WTC11 (cell line): ENCODE data around the gene RIPOR1. TPM values are rescaled to one million over a fixed set of nuclear protein-coding genes. Genes with fewer than 3 reads are reported as not detected.

ENCODE experiments used
- ATAC-seq: fragments of 200-7000 bp; cut with Tn5 transposase; 2 replicates; pipeline ENCODE4 v1.10.0; 2021; ENCODE audit warnings: mild to moderate bottlenecking, moderate library complexity
- CTCF ChIA-PET: fragments of 300-600 bp; sonication (Branson Sonifier 250); formaldehyde crosslinking; loops from one replicate; lab custom pipeline; 2021; ENCODE audit warnings: antibody characterized with exemption; lab: Charles Lee
- POLR2A ChIA-PET: fragments of 350-600 bp; sonication (Branson Sonifier 250); formaldehyde crosslinking; loops from one replicate; lab custom pipeline; 2021; ENCODE audit warnings: antibody characterized with exemption; lab: Charles Lee
- DNase-seq: peaks from one replicate; pipeline ENCODE4 v3.0.0; 2021; ENCODE audit warnings: low spot score
- H3K27ac Mint-ChIP-seq: 2 replicates; pipeline ENCODE4 v1.8.0; 2021; ENCODE audit warnings: mixed read lengths
- H3K27me3 Mint-ChIP-seq: 2 replicates; pipeline ENCODE4 v1.8.0; 2021; ENCODE audit warnings: low read depth, mild to moderate bottlenecking, moderate library complexity, mixed read lengths
- H3K36me3 Mint-ChIP-seq: 2 replicates; pipeline ENCODE4 v1.8.0; 2021; ENCODE audit warnings: mixed read lengths
- H3K4me1 Mint-ChIP-seq: 2 replicates; pipeline ENCODE4 v1.8.0; 2022; ENCODE audit warnings: mixed read lengths
- H3K4me3 Mint-ChIP-seq: 2 replicates; pipeline ENCODE4 v1.8.0; 2021; ENCODE audit warnings: mild to moderate bottlenecking, moderate library complexity, mixed read lengths
- H3K9me3 Mint-ChIP-seq: 2 replicates; pipeline ENCODE4 v1.8.0; 2021; ENCODE audit warnings: mixed read lengths
- CREB1 ChIP-seq: sonication (generic); formaldehyde crosslinking; IDR thresholded peaks from 2 replicates; pipeline ENCODE4 v1.8.0; 2023; ENCODE audit warnings: mild to moderate bottlenecking, missing genetic modification reagents
- ELF4 ChIP-seq: sonication (generic); formaldehyde crosslinking; IDR thresholded peaks from 2 replicates; pipeline ENCODE4 v1.8.1; 2022; ENCODE audit warnings: low read depth, mild to moderate bottlenecking, moderate library complexity, missing genetic modification reagents
- KAT7 ChIP-seq: sonication (generic); formaldehyde crosslinking; IDR thresholded peaks from 2 replicates; pipeline ENCODE4 v1.8.1; 2023; ENCODE audit warnings: missing genetic modification reagents, mild to moderate bottlenecking, borderline replicate concordance
- NR1H2 ChIP-seq: sonication (generic); formaldehyde crosslinking; IDR thresholded peaks from 2 replicates; pipeline ENCODE4 v1.9.0; 2021; ENCODE audit warnings: mild to moderate bottlenecking, moderate library complexity, missing genetic modification reagents
- NR3C1 ChIP-seq: sonication (generic); formaldehyde crosslinking; conservative IDR thresholded peaks from 2 replicates; pipeline ENCODE4 v1.8.1; 2023; ENCODE audit warnings: low read depth, mild to moderate bottlenecking, missing genetic modification reagents
- RELA ChIP-seq: sonication (generic); formaldehyde crosslinking; IDR thresholded peaks from 2 replicates; pipeline ENCODE4 v1.8.1; 2022; ENCODE audit warnings: missing genetic modification reagents, mild to moderate bottlenecking, borderline replicate concordance
- ZNF232 ChIP-seq: sonication (generic); formaldehyde crosslinking; IDR thresholded peaks from 2 replicates; pipeline ENCODE4 v1.8.0; 2022; ENCODE audit warnings: mild to moderate bottlenecking, missing genetic modification reagents
- ZNF263 ChIP-seq: sonication (generic); formaldehyde crosslinking; IDR thresholded peaks from 2 replicates; pipeline ENCODE4 v1.8.1; 2022; ENCODE audit warnings: low read depth, mild to moderate bottlenecking, moderate library complexity, missing genetic modification reagents
- total RNA-seq: library from RNA; stranded (reverse); gene quantifications from 3 replicates; pipeline ENCODE4 v1.2.3, GENCODE V29; 2021
- TF ChIP-seq, protein P1 (sequence below): sonication (generic); formaldehyde crosslinking; IDR thresholded peaks from 2 replicates; pipeline ENCODE4 v1.8.0; 2023; ENCODE audit warnings: missing genetic modification reagents, mild to moderate bottlenecking, borderline replicate concordance
- TF ChIP-seq, protein P2 (sequence below): sonication (generic); formaldehyde crosslinking; IDR thresholded peaks from 2 replicates; pipeline ENCODE4 v1.8.0; 2022; ENCODE audit warnings: mild to moderate bottlenecking, missing genetic modification reagents
- TF ChIP-seq, protein P3 (sequence below): fragments of 250-450 bp; sonication (Bioruptor Pico); IDR thresholded peaks from 2 replicates; pipeline ENCODE4 v1.9.0; 2021; ENCODE audit warnings: mild to moderate bottlenecking
- TF ChIP-seq, protein P4 (sequence below): sonication (generic); formaldehyde crosslinking; IDR thresholded peaks from 2 replicates; pipeline ENCODE4 v1.8.0; 2023; ENCODE audit warnings: mild to moderate bottlenecking, missing genetic modification reagents
- TF ChIP-seq, protein P5 (sequence below): sonication (generic); formaldehyde crosslinking; IDR thresholded peaks from 2 replicates; pipeline ENCODE4 v1.8.0; 2022; ENCODE audit warnings: missing genetic modification reagents

The RIPOR1 gene
- total RNA-seq, 1 experiment from 2014 or later: 14.9 TPM

DNA sequence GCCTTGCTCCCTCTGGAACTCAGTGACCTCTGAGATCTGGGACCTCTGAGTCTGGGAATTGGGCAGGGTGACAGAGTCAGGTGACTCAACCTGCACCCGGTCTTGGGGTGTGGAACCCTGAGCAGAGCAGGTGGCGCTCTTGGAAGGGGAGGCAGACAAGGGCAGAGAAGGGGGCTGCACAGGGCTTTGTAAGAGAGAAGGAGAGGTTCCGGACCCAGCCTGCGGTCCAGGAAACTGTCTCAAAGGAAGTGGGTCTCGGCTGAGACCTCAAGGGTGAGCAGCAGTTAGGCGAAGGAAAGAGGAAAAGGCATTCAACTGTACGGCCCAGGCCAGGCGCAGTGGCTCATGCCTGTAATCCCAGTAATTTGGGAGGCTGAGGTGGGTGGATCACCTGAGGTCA is 10.0 kb upstream of the RIPOR1 start:
- Mint-ChIP-seq H3K9me3 (no peaks in the 10 kb centered on the region), H3K27ac (no peak overlapping the region), H3K27me3 (peaks cover 70% of the 10 kb centered on the region), H3K36me3 (no peaks in the 10 kb centered on the region), H3K4me3 (no peak overlapping the region), H3K4me1 (no peaks in the 10 kb centered on the region)
- ChIA-PET CTCF (interaction anchor here (0.9 to 4.5 kb wide), 2 partner anchors 17 to 24 kb away, joined by 5 to 184 read pairs; partner anchors contain the start of gene RIPOR1), POLR2A (interaction anchor here (0.7 kb wide), 1 partner anchor 168 kb away, joined by 3 read pairs; no protein-coding TSS in a partner anchor)
- DNase-seq (no peak), ATAC-seq (no peak)
- TF ChIP-seq KAT7: no peak
- TF ChIP-seq ZNF263 (CRISPR knock-in tag): no peak
- no peak for TF ChIP-seq NR3C1 (CRISPR knock-in tag)
- TF ChIP-seq ELF4 (CRISPR knock-in tag): no peak
- TF ChIP-seq ZNF232 (CRISPR knock-in tag): no peak
- TF ChIP-seq CREB1 (CRISPR knock-in tag): no peak
- TF ChIP-seq, all 79 proteins: peak for 0

DNA sequence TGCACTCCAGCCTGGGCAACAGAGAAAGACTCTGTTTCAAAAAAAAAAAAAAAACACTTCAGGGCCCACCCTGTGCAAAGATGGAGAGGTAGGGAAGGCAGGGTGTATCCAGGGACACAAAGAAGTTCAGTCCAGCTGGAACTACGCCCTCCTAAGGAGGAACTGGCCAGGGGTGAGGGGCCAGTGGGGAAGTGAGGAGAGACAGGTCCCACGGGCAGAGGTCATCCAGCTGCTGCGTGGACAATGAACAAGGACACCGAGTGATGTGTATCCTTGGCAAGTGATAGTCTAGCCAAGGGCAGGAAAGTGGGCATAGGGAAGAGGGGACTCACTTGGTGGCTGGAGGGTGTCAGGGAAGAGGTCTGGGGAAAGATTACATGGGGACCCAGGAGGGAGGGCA is 9.4 kb upstream of the RIPOR1 start:
- no peak for ATAC-seq

DNA sequence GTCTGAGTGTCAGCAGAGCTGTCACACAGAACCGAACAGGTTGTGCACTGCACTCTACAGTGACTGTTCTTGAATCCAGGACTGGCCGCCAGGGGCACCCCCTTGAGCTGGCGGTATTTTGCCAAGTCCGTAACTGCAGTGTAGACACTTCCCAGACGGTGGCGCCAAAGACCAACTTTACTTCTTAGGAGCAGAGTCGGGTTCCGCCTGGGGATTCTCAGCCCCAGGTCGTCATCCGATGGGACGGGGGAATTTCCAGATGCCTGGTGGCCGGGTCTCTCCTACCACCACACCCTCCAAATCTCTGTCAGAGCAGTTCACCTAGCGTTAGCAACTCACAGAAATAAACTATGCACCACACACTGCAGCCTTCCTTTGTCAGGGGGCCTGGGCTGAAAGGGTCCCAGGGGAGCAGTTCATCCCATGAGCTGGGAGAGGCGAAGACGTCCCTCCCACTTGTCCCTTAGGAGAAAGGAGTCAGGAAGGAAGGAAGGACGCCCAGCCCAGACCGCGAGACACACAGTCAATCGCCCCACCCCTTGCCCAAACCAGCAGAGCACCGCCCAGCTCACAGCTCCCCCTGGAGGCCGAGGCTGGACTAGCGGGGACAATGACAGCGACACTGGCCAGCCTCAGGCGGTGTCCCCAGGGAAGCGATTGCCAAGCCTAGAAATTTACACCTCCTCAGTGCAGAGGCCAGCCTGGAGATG is 7.4 kb upstream of the RIPOR1 start:
- ATAC-seq: peak; percentile 88
- TF ChIP-seq RELA (CRISPR knock-in tag) (no peak), NR1H2 (no peak)
- TF ChIP-seq, protein P1, sequence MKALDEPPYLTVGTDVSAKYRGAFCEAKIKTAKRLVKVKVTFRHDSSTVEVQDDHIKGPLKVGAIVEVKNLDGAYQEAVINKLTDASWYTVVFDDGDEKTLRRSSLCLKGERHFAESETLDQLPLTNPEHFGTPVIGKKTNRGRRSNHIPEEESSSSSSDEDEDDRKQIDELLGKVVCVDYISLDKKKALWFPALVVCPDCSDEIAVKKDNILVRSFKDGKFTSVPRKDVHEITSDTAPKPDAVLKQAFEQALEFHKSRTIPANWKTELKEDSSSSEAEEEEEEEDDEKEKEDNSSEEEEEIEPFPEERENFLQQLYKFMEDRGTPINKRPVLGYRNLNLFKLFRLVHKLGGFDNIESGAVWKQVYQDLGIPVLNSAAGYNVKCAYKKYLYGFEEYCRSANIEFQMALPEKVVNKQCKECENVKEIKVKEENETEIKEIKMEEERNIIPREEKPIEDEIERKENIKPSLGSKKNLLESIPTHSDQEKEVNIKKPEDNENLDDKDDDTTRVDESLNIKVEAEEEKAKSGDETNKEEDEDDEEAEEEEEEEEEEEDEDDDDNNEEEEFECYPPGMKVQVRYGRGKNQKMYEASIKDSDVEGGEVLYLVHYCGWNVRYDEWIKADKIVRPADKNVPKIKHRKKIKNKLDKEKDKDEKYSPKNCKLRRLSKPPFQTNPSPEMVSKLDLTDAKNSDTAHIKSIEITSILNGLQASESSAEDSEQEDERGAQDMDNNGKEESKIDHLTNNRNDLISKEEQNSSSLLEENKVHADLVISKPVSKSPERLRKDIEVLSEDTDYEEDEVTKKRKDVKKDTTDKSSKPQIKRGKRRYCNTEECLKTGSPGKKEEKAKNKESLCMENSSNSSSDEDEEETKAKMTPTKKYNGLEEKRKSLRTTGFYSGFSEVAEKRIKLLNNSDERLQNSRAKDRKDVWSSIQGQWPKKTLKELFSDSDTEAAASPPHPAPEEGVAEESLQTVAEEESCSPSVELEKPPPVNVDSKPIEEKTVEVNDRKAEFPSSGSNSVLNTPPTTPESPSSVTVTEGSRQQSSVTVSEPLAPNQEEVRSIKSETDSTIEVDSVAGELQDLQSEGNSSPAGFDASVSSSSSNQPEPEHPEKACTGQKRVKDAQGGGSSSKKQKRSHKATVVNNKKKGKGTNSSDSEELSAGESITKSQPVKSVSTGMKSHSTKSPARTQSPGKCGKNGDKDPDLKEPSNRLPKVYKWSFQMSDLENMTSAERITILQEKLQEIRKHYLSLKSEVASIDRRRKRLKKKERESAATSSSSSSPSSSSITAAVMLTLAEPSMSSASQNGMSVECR (CRISPR knock-in tag): no peak
- TF ChIP-seq, protein P2, sequence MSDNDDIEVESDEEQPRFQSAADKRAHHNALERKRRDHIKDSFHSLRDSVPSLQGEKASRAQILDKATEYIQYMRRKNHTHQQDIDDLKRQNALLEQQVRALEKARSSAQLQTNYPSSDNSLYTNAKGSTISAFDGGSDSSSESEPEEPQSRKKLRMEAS (CRISPR knock-in tag): no peak
- TF ChIP-seq, protein P3, sequence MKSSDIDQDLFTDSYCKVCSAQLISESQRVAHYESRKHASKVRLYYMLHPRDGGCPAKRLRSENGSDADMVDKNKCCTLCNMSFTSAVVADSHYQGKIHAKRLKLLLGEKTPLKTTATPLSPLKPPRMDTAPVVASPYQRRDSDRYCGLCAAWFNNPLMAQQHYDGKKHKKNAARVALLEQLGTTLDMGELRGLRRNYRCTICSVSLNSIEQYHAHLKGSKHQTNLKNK (CRISPR knock-in tag): no peak

More for the DNA sequence above, 9.4 kb upstream of the RIPOR1 start:
- POLR2A ChIA-PET: interaction anchor here (0.7 kb wide), 1 partner anchor 168 kb away, joined by 3 read pairs; no protein-coding TSS in a partner anchor
- H3K4me3 Mint-ChIP-seq: no peak overlapping the region
- TF ChIP-seq, protein P4, sequence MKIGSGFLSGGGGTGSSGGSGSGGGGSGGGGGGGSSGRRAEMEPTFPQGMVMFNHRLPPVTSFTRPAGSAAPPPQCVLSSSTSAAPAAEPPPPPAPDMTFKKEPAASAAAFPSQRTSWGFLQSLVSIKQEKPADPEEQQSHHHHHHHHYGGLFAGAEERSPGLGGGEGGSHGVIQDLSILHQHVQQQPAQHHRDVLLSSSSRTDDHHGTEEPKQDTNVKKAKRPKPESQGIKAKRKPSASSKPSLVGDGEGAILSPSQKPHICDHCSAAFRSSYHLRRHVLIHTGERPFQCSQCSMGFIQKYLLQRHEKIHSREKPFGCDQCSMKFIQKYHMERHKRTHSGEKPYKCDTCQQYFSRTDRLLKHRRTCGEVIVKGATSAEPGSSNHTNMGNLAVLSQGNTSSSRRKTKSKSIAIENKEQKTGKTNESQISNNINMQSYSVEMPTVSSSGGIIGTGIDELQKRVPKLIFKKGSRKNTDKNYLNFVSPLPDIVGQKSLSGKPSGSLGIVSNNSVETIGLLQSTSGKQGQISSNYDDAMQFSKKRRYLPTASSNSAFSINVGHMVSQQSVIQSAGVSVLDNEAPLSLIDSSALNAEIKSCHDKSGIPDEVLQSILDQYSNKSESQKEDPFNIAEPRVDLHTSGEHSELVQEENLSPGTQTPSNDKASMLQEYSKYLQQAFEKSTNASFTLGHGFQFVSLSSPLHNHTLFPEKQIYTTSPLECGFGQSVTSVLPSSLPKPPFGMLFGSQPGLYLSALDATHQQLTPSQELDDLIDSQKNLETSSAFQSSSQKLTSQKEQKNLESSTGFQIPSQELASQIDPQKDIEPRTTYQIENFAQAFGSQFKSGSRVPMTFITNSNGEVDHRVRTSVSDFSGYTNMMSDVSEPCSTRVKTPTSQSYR (CRISPR knock-in tag): no peak
- TF ChIP-seq, protein P5, sequence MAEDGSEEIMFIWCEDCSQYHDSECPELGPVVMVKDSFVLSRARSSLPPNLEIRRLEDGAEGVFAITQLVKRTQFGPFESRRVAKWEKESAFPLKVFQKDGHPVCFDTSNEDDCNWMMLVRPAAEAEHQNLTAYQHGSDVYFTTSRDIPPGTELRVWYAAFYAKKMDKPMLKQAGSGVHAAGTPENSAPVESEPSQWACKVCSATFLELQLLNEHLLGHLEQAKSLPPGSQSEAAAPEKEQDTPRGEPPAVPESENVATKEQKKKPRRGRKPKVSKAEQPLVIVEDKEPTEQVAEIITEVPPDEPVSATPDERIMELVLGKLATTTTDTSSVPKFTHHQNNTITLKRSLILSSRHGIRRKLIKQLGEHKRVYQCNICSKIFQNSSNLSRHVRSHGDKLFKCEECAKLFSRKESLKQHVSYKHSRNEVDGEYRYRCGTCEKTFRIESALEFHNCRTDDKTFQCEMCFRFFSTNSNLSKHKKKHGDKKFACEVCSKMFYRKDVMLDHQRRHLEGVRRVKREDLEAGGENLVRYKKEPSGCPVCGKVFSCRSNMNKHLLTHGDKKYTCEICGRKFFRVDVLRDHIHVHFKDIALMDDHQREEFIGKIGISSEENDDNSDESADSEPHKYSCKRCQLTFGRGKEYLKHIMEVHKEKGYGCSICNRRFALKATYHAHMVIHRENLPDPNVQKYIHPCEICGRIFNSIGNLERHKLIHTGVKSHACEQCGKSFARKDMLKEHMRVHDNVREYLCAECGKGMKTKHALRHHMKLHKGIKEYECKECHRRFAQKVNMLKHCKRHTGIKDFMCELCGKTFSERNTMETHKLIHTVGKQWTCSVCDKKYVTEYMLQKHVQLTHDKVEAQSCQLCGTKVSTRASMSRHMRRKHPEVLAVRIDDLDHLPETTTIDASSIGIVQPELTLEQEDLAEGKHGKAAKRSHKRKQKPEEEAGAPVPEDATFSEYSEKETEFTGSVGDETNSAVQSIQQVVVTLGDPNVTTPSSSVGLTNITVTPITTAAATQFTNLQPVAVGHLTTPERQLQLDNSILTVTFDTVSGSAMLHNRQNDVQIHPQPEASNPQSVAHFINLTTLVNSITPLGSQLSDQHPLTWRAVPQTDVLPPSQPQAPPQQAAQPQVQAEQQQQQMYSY (CRISPR knock-in tag): no peak
- H3K4me1 Mint-ChIP-seq: no peaks in the 10 kb centered on the region
- peaks cover 76% of the 10 kb centered on the region for H3K27me3 Mint-ChIP-seq
- H3K9me3 Mint-ChIP-seq: no peaks in the 10 kb centered on the region
- no peak overlapping the region for H3K27ac Mint-ChIP-seq
- DNase-seq: no peak
- CTCF ChIA-PET: interaction anchor here (0.9 to 4.5 kb wide), 5 partner anchors 16 to 144 kb away, joined by 5 to 184 read pairs (median 45); partner anchors contain the start of gene RIPOR1
- no peaks in the 10 kb centered on the region for H3K36me3 Mint-ChIP-seq

More for the DNA sequence above, 7.4 kb upstream of the RIPOR1 start:
- Mint-ChIP-seq H3K27ac (peak overlapping the region; percentile 95), H3K9me3 (no peaks in the 10 kb centered on the region), H3K4me3 (peak overlapping the region; percentile 84), H3K27me3 (peaks cover 88% of the 10 kb centered on the region), H3K4me1 (no peaks in the 10 kb centered on the region), H3K36me3 (no peaks in the 10 kb centered on the region)
- CTCF ChIA-PET: interaction anchor here (0.5 to 4.5 kb wide), 95 partner anchors 9 to 565 kb away, joined by 3 to 184 read pairs (median 5); partner anchors contain the start of genes ACD, AGRP, ATP6V0D1 and C16orf86
- DNase-seq: peak; percentile 99
- POLR2A ChIA-PET: interaction anchor here (0.7 to 1.5 kb wide), 3 partner anchors 9 to 139 kb away, joined by 3 to 6 read pairs (median 3); partner anchors contain the start of genes ACD and CTCF
